Activated CD8-positive, alpha-beta T cell treated with anti-CD3 and anti-CD28 coated beads, Interleukin-2, amount 10 ng/mL, durations not matched to agents 7 days and 5 days (primary cell): ENCODE results near the gene PSMC1. TPM values are rescaled to one million over a fixed set of nuclear protein-coding genes. Genes with fewer than 3 reads are reported as not detected.

ENCODE experiments used
- ATAC-seq: fragments of 150-1000 bp; cut with Tn5 transposase; one replicate; pipeline ENCODE4 v1.10.0; 2021; ENCODE audit warnings: moderate library complexity
- CTCF ChIA-PET: fragments of 350-600 bp; sonication (Branson Sonifier 250); formaldehyde crosslinking; loops from one replicate; lab custom pipeline; 2021; ENCODE audit warnings: antibody characterized with exemption; lab: Charles Lee
- POLR2A ChIA-PET: fragments of 350-600 bp; sonication (Branson Sonifier 250); formaldehyde crosslinking; loops from one replicate; lab custom pipeline; 2021; ENCODE audit warnings: antibody characterized with exemption; lab: Charles Lee
- DNase-seq: peaks from one replicate; pipeline ENCODE4 v3.0.0-alpha.2; 2020
- H3K27ac Mint-ChIP-seq: one replicate; pipeline ENCODE4 v1.8.0; 2021; ENCODE audit warnings: mild to moderate bottlenecking, mixed read lengths
- H3K27me3 Mint-ChIP-seq: one replicate; pipeline ENCODE4 v1.8.0; 2021; ENCODE audit warnings: low read depth, mixed read lengths
- H3K36me3 Mint-ChIP-seq: one replicate; pipeline ENCODE4 v1.8.0; 2021; ENCODE audit warnings: low read depth, mixed read lengths
- H3K4me1 Mint-ChIP-seq: one replicate; pipeline ENCODE4 v1.8.0; 2021; ENCODE audit warnings: low read depth, mixed read lengths
- H3K4me3 Mint-ChIP-seq: one replicate; pipeline ENCODE4 v1.8.0; 2021; ENCODE audit warnings: mild to moderate bottlenecking, mixed read lengths
- H3K9me3 Mint-ChIP-seq: one replicate; pipeline ENCODE4 v1.8.0; 2022; ENCODE audit warnings: mixed read lengths; ENCODE audit not compliant: insufficient read depth
- total RNA-seq, 2 experiments: library from RNA; stranded (reverse); gene quantifications; one replicate each; pipeline ENCODE4 v1.2.3, GENCODE V29; 2021

Gene PSMC1
- total RNA-seq, 2 experiments from 2014 or later: 83.5 to 88.9 TPM

DNA sequence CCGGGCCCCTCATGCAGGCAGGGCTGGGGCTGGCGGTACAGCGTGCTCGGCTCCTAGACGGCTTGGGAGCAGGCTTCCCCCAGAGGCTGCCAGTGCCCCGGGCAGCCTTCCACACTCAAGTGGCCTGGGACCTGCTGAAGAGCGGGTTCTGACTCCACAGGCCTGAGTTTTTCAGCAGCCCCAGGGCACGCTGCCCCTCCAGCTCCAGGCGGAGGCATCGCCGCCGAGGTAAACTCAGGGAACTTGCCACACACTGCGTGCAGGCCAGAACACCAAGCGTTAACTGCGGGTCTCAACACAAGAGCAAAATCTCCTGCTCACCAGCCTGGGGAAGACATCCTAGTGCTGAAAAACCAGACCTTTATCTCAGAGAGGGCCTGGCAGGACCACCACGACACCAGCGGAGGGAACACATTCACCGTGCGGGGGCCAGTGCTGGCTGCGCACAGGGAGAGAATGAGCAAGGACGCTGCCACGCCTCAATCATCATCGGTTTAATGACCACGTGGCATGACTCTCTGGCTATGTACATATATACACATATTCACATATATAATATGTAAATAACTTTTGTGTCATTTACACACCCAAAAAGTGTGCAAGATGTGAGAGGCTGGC is 21.3 kb downstream of the PSMC1 start:
- POLR2A ChIA-PET: interaction anchor here (2.4 kb wide), 1 partner anchor 11 kb away, joined by 7 read pairs; no protein-coding TSS in a partner anchor
- H3K36me3 Mint-ChIP-seq: peaks cover 24% of the 10 kb centered on the region
- H3K27me3 Mint-ChIP-seq: no peaks in the 10 kb centered on the region
- no peaks in the 10 kb centered on the region for H3K9me3 Mint-ChIP-seq
- no peak for ATAC-seq
- DNase-seq: no peak
- peaks cover 8% of the 10 kb centered on the region for H3K4me1 Mint-ChIP-seq
- H3K27ac Mint-ChIP-seq: no peak overlapping the region
- H3K4me3 Mint-ChIP-seq: no peak overlapping the region
- CTCF ChIA-PET: no interaction called here

DNA sequence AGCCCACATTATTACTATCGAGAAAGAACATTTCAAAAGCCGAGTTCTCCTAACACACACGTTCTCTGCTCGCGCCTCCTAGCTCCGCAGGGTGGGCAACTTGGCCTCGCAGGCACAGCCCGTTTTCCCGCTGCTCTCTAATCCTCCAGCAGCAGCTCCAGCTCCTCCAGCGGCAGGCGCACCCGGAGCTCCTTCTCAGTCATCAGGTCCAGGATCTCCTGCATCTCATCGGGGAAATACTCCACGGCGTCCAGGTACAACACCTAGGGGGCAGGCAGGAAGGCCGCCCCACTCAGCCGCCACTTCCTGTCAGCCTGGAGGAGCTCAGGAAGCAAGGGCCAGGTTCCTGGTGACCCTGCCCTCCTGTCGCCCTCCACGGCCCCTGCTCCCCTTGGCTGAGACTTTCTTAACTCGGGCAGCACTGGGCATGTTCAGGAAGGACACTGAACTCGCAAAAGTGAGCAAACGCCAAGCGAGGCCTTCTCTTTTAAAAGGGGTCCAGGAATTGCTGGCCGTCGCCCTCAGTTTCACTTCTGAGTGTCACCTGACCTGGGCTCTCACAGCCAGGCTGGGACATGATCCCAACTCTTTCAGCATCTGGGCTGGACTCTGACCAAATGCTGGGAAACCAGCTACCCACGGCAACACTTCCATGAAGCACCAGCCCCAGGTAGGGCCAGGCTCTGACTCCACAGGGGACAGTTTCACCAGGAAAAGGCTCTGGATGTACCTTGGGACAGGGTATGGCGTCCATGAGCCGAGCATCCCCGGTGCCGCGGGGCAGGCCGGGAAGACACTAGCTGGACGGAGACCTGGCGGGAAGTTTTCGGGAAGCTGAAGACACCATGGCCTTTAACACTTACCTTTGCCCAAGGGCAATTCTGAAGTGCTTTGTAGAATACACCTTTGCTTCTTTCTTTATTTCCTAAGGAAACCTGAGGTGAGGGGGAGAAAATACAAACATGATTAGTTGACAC is 22.1 kb downstream of the PSMC1 start:
- H3K4me1 Mint-ChIP-seq: peaks cover 8% of the 10 kb centered on the region
- peaks cover 21% of the 10 kb centered on the region for H3K36me3 Mint-ChIP-seq
- peak overlapping the region; percentile 43 for H3K27ac Mint-ChIP-seq
- DNase-seq (no peak), ATAC-seq (no peak)
- POLR2A ChIA-PET: no interaction called here
- H3K4me3 Mint-ChIP-seq: no peak overlapping the region
- CTCF ChIA-PET: no interaction called here
- H3K27me3 Mint-ChIP-seq: no peaks in the 10 kb centered on the region
- no peaks in the 10 kb centered on the region for H3K9me3 Mint-ChIP-seq

DNA sequence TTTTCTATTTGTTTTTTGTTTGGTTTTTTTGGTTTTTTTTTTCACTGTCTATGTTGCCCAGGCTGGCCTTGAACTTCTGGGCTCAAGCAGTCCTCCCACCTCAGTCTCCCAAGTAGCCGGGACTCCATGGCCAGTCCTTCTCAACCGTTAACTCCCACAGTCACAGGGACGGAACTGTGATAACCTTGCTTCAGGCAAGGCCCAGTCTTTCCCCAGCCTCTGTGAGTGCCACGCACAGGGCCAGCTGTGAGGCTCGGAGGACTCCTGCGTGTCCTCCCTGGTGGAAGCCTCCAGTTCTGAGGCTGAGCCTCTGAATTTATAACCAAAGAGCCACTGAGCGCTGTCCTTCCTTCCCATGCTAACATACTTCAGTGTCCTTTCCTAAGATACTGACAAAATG is 23.7 kb downstream of the PSMC1 start:
- no peak for DNase-seq
- ChIA-PET POLR2A (no interaction called here), CTCF (no interaction called here)
- Mint-ChIP-seq H3K4me1 (peaks cover 5% of the 10 kb centered on the region), H3K36me3 (peaks cover 11% of the 10 kb centered on the region), H3K9me3 (no peaks in the 10 kb centered on the region), H3K27ac (no peak overlapping the region), H3K4me3 (no peak overlapping the region), H3K27me3 (no peaks in the 10 kb centered on the region)
- ATAC-seq: no peak

DNA sequence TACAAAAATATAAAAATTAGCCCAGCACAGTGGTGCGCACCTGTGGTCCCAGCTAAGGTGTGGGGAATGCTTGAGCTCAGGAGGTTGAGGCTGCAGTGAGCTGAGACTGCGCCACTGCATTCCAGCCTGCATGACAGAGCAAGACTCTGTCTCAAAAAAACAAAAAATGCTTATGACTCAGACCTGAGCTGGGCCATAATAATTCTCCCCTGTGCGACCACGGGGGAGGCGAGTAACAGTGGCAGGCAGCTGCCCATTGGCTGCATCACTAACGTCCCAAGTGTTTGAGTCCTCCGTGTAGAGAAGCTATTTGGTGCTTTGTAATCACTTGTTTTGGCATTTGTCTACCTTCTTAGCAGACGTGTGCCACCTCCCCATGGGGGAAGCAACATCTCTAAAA is 24.9 kb downstream of the PSMC1 start:
- CTCF ChIA-PET: interaction anchor here (0.8 to 1.5 kb wide), 2 partner anchors 118 to 416 kb away, joined by 3 read pairs; no protein-coding TSS in a partner anchor
- Mint-ChIP-seq H3K27ac (no peak overlapping the region), H3K9me3 (no peaks in the 10 kb centered on the region), H3K27me3 (no peaks in the 10 kb centered on the region), H3K36me3 (peaks cover 13% of the 10 kb centered on the region), H3K4me3 (no peak overlapping the region), H3K4me1 (peaks cover 2% of the 10 kb centered on the region)
- DNase-seq (no peak), ATAC-seq (no peak)
- POLR2A ChIA-PET: interaction anchor here (0.6 kb wide), 1 partner anchor 1473 kb away, joined by 3 read pairs; no protein-coding TSS in a partner anchor

DNA sequence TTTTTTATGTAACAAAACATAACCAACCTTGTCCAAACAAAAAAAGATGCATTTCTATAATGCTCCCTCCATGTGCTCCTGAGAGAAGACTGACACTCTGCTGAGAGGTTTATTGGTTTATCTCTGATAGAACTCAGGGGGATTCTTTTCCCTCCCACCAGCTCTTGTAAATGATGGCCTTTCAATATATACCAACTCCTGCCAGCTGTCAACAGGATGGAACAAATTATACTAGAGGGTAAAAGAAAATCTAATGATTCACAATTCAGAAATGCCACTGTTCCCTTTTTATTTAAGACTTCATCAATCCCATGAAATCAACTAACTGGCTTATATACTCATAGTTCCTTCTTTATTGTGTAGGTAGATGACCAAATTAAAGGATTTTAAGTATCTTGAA is 25.4 kb downstream of the PSMC1 start:
- no peak overlapping the region for H3K4me3 Mint-ChIP-seq
- H3K27ac Mint-ChIP-seq: no peak overlapping the region
- POLR2A ChIA-PET: no interaction called here
- CTCF ChIA-PET: interaction anchor here (0.8 to 1.5 kb wide), 2 partner anchors 118 to 415 kb away, joined by 3 read pairs; no protein-coding TSS in a partner anchor
- peaks cover 12% of the 10 kb centered on the region for H3K36me3 Mint-ChIP-seq
- H3K9me3 Mint-ChIP-seq: no peaks in the 10 kb centered on the region
- no peaks in the 10 kb centered on the region for H3K27me3 Mint-ChIP-seq
- DNase-seq: no peak
- no peak for ATAC-seq
- H3K4me1 Mint-ChIP-seq: no peaks in the 10 kb centered on the region

DNA sequence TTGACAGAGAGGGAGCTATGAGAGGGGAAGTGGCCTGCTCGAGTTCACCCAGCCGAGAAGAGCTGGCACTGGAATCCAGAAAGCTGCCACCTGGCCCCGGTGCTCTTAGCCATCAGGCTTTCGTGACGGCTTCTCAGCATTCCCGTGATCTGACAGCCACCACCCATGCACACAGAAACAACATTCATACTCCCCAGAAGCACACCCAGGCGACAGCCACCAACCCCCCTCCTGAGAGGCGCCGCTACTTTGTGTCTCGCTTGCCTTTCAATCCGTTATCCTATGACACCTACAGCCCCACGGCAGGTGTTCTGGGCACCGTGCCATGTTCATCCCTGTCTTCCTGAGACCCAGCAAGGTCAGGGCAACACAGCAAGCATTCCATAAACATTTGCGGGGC is 31.4 kb downstream of the PSMC1 start:
- Mint-ChIP-seq H3K4me1 (no peaks in the 10 kb centered on the region), H3K9me3 (no peaks in the 10 kb centered on the region), H3K27ac (no peak overlapping the region), H3K27me3 (no peaks in the 10 kb centered on the region), H3K4me3 (no peak overlapping the region), H3K36me3 (peaks cover 21% of the 10 kb centered on the region)
- ChIA-PET POLR2A (no interaction called here), CTCF (no interaction called here)
- ATAC-seq (no peak), DNase-seq (no peak)

DNA sequence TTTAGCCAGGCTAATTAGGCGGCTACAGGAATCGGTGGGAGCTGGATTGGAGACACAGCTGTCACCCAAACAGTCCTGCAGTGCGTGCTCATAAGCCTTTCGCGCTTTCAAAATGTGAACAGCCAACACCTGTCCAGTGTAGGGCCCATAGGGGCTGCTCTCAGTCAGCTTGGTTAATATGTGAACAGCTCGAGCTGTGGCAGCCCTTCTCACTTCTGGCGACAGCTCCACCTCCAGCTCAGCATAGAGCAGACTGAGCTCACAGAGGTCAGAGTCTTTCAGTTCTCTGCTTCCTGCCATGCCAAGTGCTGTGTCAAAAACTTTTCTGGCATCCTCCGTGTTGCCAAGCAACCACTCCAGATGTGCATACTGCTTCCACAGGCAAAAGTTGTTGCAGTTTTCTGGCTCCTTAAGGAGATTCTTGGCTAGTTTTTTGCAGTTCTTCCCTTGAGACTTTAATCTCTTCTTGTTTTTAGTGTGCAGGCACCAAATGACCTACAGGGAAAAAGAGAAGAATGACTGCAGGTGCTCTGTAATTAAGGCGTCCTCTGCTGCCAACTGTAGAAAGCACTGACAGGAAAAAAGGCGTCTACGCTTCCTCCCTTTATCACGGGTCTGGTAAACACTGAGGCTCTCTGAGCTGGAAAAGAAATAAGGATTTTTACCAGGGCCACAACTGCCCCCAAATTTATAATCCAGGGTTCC is 32.5 kb downstream of the PSMC1 start:
- no peak for ATAC-seq
- POLR2A ChIA-PET: no interaction called here

DNA sequence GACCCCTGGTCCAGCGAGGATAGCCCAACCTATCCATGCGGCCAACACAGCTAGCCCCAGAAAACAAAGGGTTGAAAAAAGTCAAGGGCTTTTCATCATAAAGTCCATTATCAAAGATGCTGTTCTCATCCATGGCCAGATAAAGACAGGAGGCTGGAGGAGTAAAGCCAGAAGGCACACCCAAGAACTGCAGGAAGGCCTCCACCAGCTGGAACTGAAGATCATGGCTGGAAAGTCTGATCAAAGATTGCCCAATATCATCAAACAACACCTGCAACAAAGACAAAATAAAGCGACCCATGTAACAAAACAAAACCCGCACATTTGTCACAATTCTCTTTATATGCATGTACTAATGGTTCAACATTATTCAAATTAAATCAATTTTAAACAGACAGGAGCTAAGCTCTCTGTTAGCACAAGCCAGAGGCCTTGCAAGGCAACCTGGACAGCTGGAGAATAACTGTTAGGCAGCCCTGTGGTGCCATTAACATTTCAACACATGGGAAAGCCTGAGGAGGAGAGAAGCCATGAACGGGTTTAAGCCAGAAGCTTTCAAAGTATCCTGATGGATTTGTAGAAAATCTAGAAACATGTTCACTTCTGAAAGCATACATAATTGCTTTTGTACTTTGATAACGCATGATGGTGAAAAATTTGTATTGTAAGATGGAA is 34.1 kb downstream of the PSMC1 start:
- ChIA-PET CTCF (interaction anchor here (1.0 to 2.4 kb wide), 5 partner anchors 11 to 468 kb away, joined by 3 to 8 read pairs (median 4); partner anchors contain the start of gene PSMC1), POLR2A (no interaction called here)
- no peaks in the 10 kb centered on the region for H3K9me3 Mint-ChIP-seq
- peaks cover 30% of the 10 kb centered on the region for H3K36me3 Mint-ChIP-seq
- no peak for ATAC-seq
- no peak overlapping the region for H3K4me3 Mint-ChIP-seq
- H3K27ac Mint-ChIP-seq: no peak overlapping the region
- no peaks in the 10 kb centered on the region for H3K4me1 Mint-ChIP-seq
- H3K27me3 Mint-ChIP-seq: no peaks in the 10 kb centered on the region
- no peak for DNase-seq

More for the DNA sequence above, 32.5 kb downstream of the PSMC1 start:
- Mint-ChIP-seq H3K9me3 (no peaks in the 10 kb centered on the region), H3K4me3 (no peak overlapping the region), H3K27ac (no peak overlapping the region), H3K4me1 (no peaks in the 10 kb centered on the region), H3K36me3 (peaks cover 22% of the 10 kb centered on the region), H3K27me3 (no peaks in the 10 kb centered on the region)
- CTCF ChIA-PET: interaction anchor here (0.9 to 2.4 kb wide), 12 partner anchors 9 to 472 kb away, joined by 3 to 10 read pairs (median 4); partner anchors contain the start of gene NRDE2
- DNase-seq: no peak

DNA sequence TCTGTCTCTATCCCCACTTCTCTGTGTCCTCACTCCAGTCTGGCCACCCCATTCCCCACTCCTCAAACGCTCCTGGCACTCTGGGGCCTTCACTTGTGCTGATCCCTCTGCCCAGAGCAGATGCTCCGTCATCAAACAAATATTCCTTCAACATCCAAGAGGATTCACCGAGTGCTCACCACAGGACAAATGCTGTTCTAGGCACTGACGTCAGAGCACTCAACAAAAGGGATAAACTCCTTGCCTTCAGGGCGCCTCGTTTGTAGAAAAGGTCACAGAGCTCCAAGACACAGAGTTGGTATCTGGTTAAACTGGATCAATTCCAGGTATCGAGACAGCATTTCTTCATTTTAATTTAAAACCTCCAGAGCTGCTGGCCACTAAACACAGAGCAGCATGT is 35.3 kb downstream of the PSMC1 start:
- H3K4me1 Mint-ChIP-seq: no peaks in the 10 kb centered on the region
- ChIA-PET CTCF (no interaction called here), POLR2A (no interaction called here)
- H3K36me3 Mint-ChIP-seq: peaks cover 32% of the 10 kb centered on the region
- H3K4me3 Mint-ChIP-seq: no peak overlapping the region
- no peaks in the 10 kb centered on the region for H3K27me3 Mint-ChIP-seq
- DNase-seq: no peak
- ATAC-seq: no peak
- no peaks in the 10 kb centered on the region for H3K9me3 Mint-ChIP-seq
- no peak overlapping the region for H3K27ac Mint-ChIP-seq

DNA sequence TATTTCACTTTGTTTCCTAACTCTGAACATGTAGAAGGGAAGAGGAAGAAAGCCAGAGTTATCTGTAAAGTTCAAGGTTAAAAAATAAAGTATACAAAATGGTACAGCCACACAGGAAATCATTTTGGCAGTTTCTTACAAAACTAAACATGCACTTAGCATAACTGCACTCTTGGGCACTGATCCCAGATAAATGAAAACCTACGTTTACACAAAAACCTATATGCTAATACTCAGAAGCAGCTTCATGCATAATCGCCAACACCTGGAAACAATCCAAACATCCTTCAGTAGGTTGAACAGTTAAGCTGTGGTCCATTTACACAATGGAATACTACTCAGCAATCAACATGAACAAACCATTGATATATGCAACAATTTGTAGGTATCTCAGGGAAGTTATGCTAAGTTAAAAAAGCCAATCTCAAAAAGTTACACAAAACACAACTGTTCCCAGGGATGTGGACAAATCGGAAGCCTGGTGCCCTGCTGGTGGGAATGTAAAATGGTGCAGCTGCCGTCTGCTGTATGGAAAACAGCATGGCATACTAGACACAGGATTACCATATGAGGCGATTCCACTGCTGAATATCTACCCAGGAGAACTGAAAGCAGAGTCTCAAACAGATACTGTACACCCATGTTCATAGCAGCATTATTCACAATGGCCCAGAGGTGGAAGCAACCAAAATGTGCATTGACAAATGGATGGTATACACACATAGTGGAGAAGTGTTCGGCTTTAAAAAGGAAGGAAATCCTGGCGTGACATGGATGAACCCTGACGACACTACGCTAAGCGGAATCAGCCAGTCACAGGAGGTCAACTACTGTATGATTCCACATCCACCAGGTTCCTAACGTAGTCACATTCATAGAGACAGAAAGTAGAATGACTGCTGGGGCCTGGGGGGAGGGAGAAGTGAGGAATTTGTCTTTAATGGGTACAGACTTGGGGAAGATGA is 37.7 kb downstream of the PSMC1 start:
- no peak for DNase-seq
- ChIA-PET POLR2A (no interaction called here), CTCF (no interaction called here)
- Mint-ChIP-seq H3K27me3 (no peaks in the 10 kb centered on the region), H3K9me3 (no peaks in the 10 kb centered on the region), H3K4me1 (no peaks in the 10 kb centered on the region), H3K36me3 (peaks cover 25% of the 10 kb centered on the region), H3K27ac (no peak overlapping the region), H3K4me3 (no peak overlapping the region)
- no peak for ATAC-seq
